Esophagus squamous epithelium (tissue), 5 donors: ENCODE results near the gene FEZF1. TPM values are rescaled to one million over a fixed set of nuclear protein-coding genes. Genes with fewer than 3 reads are reported as not detected.
A peak's percentile ranks its signal among the peaks of the same experiment; 100 is the strongest.
"Not testable (repeated sequence)": the region's sequence is repeated elsewhere in the genome, so short reads cannot be mapped to it uniquely, and the experiment has no call there.

Experiments used
- DNase-seq: peaks from one replicate; lab custom pipeline; 2025; lab: John Stamatoyannopoulos, UW
- H3K27ac ChIP-seq, 4 donors: fragments of 200-600 bp; sonication (generic); one replicate each; pipeline ENCODE4 v1.5.1; 2016 to 2019; ENCODE audit warnings: mild to moderate bottlenecking in 1 of 4
- H3K27me3 ChIP-seq, 4 donors: fragments of 200-600 bp; sonication (generic); 1 replicate in 3 of 4; 2 replicates in 1 of 4; pipeline versions ENCODE4 v1.5.1 to v1.6.0; 2017 to 2021; ENCODE audit warnings: antibody characterized with exemption in 1 of 4
- H3K36me3 ChIP-seq, 3 donors: fragments of 200-600 bp; sonication (generic); one replicate each; pipeline ENCODE4 v1.5.1; 2016 to 2019
- H3K4me1 ChIP-seq, 3 donors: fragments of 200-600 bp; sonication (generic); one replicate each; pipeline ENCODE4 v1.5.1; 2017 to 2019
- H3K4me3 ChIP-seq, 4 donors: fragments of 200-600 bp; sonication (generic); 1 replicate in 3 of 4; 2 replicates in 1 of 4; pipeline ENCODE4 v1.5.1; 2016 to 2019; ENCODE audit warnings: mild to moderate bottlenecking in 2 of 4, moderate library complexity in 1 of 4
- H3K9me3 ChIP-seq, 3 donors: fragments of 200-600 bp; sonication (generic); one replicate each; pipeline ENCODE4 v1.5.1; 2016 to 2019
- POLR2A ChIP-seq, 4 donors: fragments of 450-650 bp; IDR thresholded peaks; one replicate each; pipeline ENCODE4 v1.6.1; 2017; ENCODE audit warnings: antibody characterized with exemption in 4 of 4, mild to moderate bottlenecking in 4 of 4, moderate library complexity in 3 of 4
- WGBS, 2 donors: methylation state at CpG; one replicate each; pipeline ENCODE4 v1.1.5; 2018; 5-methylcytosine and 5-hydroxymethylcytosine counted together
- intact Hi-C: fragments of 100-400 bp; cut with DNase I; formaldehyde crosslinking; loops from one replicate; pipeline ENCODE4 v1.15.0; 2022
- total RNA-seq, 4 donors: library from RNA; depleted of rRNA; stranded (reverse); fragments of >200 nt; gene quantifications; one replicate each; pipeline ENCODE4 v1.1.0, GENCODE V29; 2016
- TF ChIP-seq, protein P1 (sequence below), 6 experiments: fragments of 450-650 bp in 4 of 6; fragments of 200-600 bp in 2 of 6; sonication (generic) in 2 of 6; IDR thresholded peaks; one replicate each; pipeline ENCODE4 v1.5.1; 2016 to 2019; ENCODE audit warnings: antibody characterized with exemption in 6 of 6, mild to moderate bottlenecking in 4 of 6, moderate library complexity in 4 of 6
- donor health status: DM: yes; HTN: yes; CAD: no.

Gene FEZF1
- total RNA-seq, 4 donors from 2014 or later: not detected

DNA sequence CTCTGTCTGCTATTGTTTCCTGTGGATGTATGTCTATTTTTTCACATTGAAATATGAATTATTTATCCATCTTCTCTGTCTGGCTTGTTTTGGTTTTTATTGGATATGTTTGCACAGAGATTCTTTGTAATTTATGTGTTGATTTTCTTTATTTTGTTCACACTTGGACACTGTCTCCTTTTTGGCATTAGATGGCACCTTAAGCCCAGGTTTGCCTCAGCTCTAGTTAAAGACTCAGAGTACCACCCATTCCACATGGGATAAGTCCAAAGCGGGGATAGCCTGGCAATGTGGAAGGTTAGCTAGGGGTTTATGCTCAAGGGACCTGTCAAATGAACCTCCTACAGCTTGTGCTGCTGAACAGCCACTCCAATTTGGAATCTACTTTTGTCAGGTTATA lies 14.1 kb downstream of the FEZF1 start:
- peaks cover 0 to 62% (median 0%) of the 10 kb centered on the region in 4 donors for H3K27me3 ChIP-seq
- no peak overlapping the region for H3K4me3 ChIP-seq
- TF ChIP-seq POLR2A (IDR thresholded peaks at IDR 0.05): no peak
- TF ChIP-seq, protein P1, sequence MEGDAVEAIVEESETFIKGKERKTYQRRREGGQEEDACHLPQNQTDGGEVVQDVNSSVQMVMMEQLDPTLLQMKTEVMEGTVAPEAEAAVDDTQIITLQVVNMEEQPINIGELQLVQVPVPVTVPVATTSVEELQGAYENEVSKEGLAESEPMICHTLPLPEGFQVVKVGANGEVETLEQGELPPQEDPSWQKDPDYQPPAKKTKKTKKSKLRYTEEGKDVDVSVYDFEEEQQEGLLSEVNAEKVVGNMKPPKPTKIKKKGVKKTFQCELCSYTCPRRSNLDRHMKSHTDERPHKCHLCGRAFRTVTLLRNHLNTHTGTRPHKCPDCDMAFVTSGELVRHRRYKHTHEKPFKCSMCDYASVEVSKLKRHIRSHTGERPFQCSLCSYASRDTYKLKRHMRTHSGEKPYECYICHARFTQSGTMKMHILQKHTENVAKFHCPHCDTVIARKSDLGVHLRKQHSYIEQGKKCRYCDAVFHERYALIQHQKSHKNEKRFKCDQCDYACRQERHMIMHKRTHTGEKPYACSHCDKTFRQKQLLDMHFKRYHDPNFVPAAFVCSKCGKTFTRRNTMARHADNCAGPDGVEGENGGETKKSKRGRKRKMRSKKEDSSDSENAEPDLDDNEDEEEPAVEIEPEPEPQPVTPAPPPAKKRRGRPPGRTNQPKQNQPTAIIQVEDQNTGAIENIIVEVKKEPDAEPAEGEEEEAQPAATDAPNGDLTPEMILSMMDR (IDR thresholded peaks at IDR 0.05): no peak
- intact Hi-C loops: no loop called here
- no peak overlapping the region for H3K27ac ChIP-seq
- no peaks in the 10 kb centered on the region for H3K4me1 ChIP-seq
- peaks cover 0 to 4% (median 0%) of the 10 kb centered on the region in 3 donors for H3K9me3 ChIP-seq
- DNase-seq: no peak
- no peaks in the 10 kb centered on the region for H3K36me3 ChIP-seq
- 43 to 88% methylated on average over 1 of the region's 1 CpG for WGBS, 2 donors

DNA sequence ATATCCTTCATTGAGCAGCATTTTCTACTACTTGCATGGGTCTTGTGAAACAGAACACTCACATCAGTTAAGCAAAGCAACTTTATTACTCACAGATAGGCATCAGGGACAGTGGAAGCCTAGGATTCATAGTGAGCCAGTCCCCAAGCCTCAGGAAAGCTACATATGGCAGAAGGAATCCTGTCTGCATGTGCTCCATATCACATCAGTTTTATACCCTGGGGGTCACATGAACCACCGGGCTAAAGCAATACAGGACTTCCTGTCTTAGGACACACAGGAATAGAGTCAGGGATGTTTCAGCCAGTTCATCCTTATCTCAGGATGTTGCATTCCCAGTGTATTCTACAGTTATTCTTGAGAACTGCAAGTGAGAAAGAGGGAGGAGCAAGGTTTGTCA lies 15.1 kb downstream of the FEZF1 start:
- intact Hi-C loops: no loop called here
- Histone ChIP-seq H3K27me3 (peaks cover 0 to 53% (median 0%) of the 10 kb centered on the region in 4 donors), H3K4me3 (no peak overlapping the region), H3K4me1 (no peaks in the 10 kb centered on the region), H3K9me3 (peaks cover 0 to 4% (median 0%) of the 10 kb centered on the region in 3 donors), H3K27ac (no peak overlapping the region), H3K36me3 (no peaks in the 10 kb centered on the region)
- TF ChIP-seq, protein P1 (IDR thresholded peaks at IDR 0.05): no peak
- TF ChIP-seq POLR2A (IDR thresholded peaks at IDR 0.05): no peak
- DNase-seq: no peak
- WGBS, 2 donors: 57 to 100% methylated on average over 1 of the region's 1 CpG

DNA sequence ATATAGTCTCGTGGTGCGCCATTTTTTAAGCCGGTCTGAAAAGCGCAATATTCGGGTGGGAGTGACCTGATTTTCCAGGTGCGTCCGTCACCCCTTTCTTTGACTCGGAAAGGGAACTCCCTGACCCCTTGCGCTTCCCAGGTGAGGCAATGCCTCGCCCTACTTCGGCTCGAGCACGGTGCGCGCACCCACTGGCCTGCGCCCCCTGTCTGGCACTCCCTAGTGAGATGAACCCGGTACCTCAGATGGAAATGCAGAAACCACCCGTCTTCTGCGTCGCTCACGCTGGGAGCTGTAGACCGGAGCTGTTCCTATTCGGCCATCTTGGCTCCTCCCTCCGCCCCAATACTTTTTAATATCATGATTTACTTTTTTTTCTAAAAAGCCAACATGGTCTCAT lies 19.9 kb downstream of the FEZF1 start:
- 61 to 72% methylated on average over 13 of the region's 24 CpGs for WGBS, 2 donors
- H3K27ac ChIP-seq: peak overlapping the region in 1 of 4 donors; percentile 44

DNA sequence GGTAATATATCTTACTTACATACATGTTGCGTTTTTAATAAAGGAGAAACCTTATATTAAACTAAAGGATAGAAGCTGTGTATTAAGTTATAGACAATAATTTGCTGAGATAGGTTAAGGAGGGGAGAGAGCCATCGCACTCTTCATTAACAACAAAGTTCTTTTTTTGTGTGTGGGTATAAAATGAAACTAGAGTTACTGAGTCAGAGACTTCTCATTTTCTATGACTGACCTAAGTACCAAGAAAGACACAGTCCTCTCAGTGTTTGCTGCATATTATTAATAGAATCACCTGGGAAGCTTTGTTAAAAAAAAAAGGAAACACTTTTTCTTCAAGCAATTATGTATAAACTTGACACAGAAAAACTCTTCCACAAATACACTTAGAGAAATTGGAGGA lies 31.4 kb downstream of the FEZF1 start:
- WGBS, 2 donors: 75 to 86% methylated on average over 2 of the region's 2 CpGs
- H3K27ac ChIP-seq: no peak overlapping the region
- intact Hi-C loops: no loop called here
- peaks cover 0 to 3% (median 0%) of the 10 kb centered on the region in 3 donors for H3K9me3 ChIP-seq
- no peaks in the 10 kb centered on the region for H3K27me3 ChIP-seq
- no peak for DNase-seq
- H3K4me1 ChIP-seq: no peaks in the 10 kb centered on the region
- no peak overlapping the region for H3K4me3 ChIP-seq
- no peaks in the 10 kb centered on the region for H3K36me3 ChIP-seq
- no peak for TF ChIP-seq POLR2A (IDR thresholded peaks at IDR 0.05)
- TF ChIP-seq, protein P1 (IDR thresholded peaks at IDR 0.05): no peak

More for the DNA sequence above, 19.9 kb downstream of the FEZF1 start:
- intact Hi-C loops, H3K9me3 ChIP-seq, H3K4me1 ChIP-seq, DNase-seq, H3K36me3 ChIP-seq: not testable (repeated sequence)
- Histone ChIP-seq H3K4me3 (peak overlapping the region in 3 of 4 donors; percentile 36 to 43 (median 41)), H3K27me3 (peaks cover 0 to 16% (median 0%) of the 10 kb centered on the region in 4 donors)

DNA sequence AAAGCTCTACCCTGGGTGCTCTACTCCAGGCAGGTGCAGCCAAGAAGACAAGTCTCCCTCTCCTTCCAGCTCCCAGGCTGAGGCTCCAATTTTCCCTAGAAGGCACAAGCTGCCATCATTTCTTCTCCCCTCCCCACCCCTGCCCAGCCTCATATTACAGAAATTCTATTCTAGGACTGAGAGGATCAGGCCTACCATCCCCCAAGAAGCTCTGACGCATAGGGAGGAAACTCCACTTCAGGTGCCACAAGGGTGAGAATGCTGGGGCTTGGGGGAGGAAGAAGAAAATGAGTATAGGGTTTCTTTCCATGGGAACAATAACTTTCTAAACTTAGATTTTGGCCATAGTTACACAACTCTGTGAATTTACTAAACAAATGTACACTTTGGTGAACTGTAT lies 35.3 kb downstream of the FEZF1 start:
- TF ChIP-seq, protein P1 (IDR thresholded peaks at IDR 0.05): no peak
- no peak for TF ChIP-seq POLR2A (IDR thresholded peaks at IDR 0.05)
- H3K27me3 ChIP-seq: no peaks in the 10 kb centered on the region
- WGBS, 2 donors: 80% methylated on average over 1 of the region's 1 CpG; no CpG with 5 or more reads in 1 of the 2 donors
- no peaks in the 10 kb centered on the region for H3K9me3 ChIP-seq
- no peaks in the 10 kb centered on the region for H3K4me1 ChIP-seq
- no peak for DNase-seq
- no peak overlapping the region for H3K27ac ChIP-seq
- H3K36me3 ChIP-seq: no peaks in the 10 kb centered on the region
- intact Hi-C loops: no loop called here
- H3K4me3 ChIP-seq: no peak overlapping the region

DNA sequence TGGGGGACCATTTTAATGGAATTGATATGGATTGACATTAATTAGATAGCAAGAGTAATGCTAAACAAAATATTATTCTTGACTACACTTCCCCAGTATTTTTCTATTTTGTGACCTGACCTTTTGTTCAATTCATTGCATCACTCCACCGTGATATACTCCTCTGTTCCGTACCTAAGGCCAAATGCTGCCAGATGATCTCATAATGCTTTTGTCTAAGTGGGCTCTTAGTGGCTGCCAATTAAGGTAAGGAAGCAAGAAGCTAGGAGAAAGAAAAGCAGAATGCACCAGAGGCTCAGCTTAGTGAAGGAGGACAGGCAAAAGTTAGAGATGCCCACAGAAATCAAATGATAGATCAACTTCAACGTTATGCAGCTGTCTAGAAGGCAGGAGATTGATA lies 36.4 kb downstream of the FEZF1 start:
- intact Hi-C loops: no loop called here
- no peaks in the 10 kb centered on the region for H3K27me3 ChIP-seq
- no peak overlapping the region for H3K4me3 ChIP-seq
- 30 to 44% methylated on average over 3 of the region's 3 CpGs for WGBS, 2 donors
- no peaks in the 10 kb centered on the region for H3K9me3 ChIP-seq
- no peak overlapping the region for H3K27ac ChIP-seq
- no peaks in the 10 kb centered on the region for H3K36me3 ChIP-seq
- TF ChIP-seq POLR2A (IDR thresholded peaks at IDR 0.05): no peak
- TF ChIP-seq, protein P1 (IDR thresholded peaks at IDR 0.05): no peak
- H3K4me1 ChIP-seq: no peaks in the 10 kb centered on the region
- no peak for DNase-seq
